HT1080 (cell line): ENCODE data around the gene SLC9C1. TPM values are rescaled to one million over a fixed set of nuclear protein-coding genes. Genes with fewer than 3 reads are reported as not detected.

ENCODE experiments used
- DNase-seq: peaks from one replicate; pipeline ENCODE4 v3.0.0-alpha.2; 2015; ENCODE audit warnings: low read depth
- polyA plus RNA-seq, 2 experiments: library from polyadenylated mRNA; depleted of rRNA; stranded (reverse); fragments of >200 nt; gene quantifications; 2 replicates each; pipeline ENCODE4 v1.2.3, GENCODE V29; 2015
- total RNA-seq: library from RNA; depleted of rRNA; stranded (reverse); fragments of >200 nt; shearing (Covaris generic); gene quantifications from 2 replicates; pipeline ENCODE4 v1.2.3, GENCODE V29; 2014; rRNA removed

Gene SLC9C1
- not detected in 2 replicates for total RNA-seq
- polyA plus RNA-seq (2015; cell fraction: cytosol; rRNA removed) = not detected in 2 replicates
- not detected in 2 replicates for polyA plus RNA-seq (2015; cell fraction: nucleus; rRNA removed)

GRCh38 chr3:112293368-112294321, at the start of gene SLC9C1:
Gene SLC9C1 (minus strand): TSS chr3:112294216. CDS start chr3:112286791, 7,425 bp downstream.
- peak; percentile 80 for DNase-seq

GRCh38 chr3:112341386-112341785, 47.4 kb upstream of the SLC9C1 start:
- DNase-seq = no peak

GRCh38 chr3:112339609-112340008, 45.6 kb upstream of the SLC9C1 start:
- no peak for DNase-seq

- no peak for DNase-seq
Observed at GRCh38 chr3:112339134-112339533, 45.1 kb upstream of the SLC9C1 start.

GRCh38 chr3:112338727-112339056, 44.7 kb upstream of the SLC9C1 start:
- no peak for DNase-seq

- DNase-seq = peak; percentile 29
Observed at GRCh38 chr3:112338021-112338726, 44.2 kb upstream of the SLC9C1 start.

- no peak for DNase-seq
Observed at GRCh38 chr3:112335434-112335781, 41.4 kb upstream of the SLC9C1 start.

- no peak for DNase-seq
Observed at GRCh38 chr3:112334691-112335433, 40.8 kb upstream of the SLC9C1 start.

GRCh38 chr3:112333381-112334317, 39.6 kb upstream of the SLC9C1 start:
- DNase-seq = no peak

- DNase-seq = no peak
Observed at GRCh38 chr3:112333002-112333380, 39.0 kb upstream of the SLC9C1 start, which contains the start of gene CD200. Gene CD200 (plus strand): TSS chr3:112333156. CDS start chr3:112333213, 57 bp downstream.

GRCh38 chr3:112331851-112332250, 37.8 kb upstream of the SLC9C1 start:
- no peak for DNase-seq

- DNase-seq = peak; percentile 62
Observed at GRCh38 chr3:112327371-112327951, 33.4 kb upstream of the SLC9C1 start.

GRCh38 chr3:112321867-112322652, 28.0 kb upstream of the SLC9C1 start:
- no peak for DNase-seq

- DNase-seq = no peak
Observed at GRCh38 chr3:112320691-112321090, 26.7 kb upstream of the SLC9C1 start.

- no peak for DNase-seq
Observed at GRCh38 chr3:112319516-112320276, 25.7 kb upstream of the SLC9C1 start.

- DNase-seq = no peak
Observed at GRCh38 chr3:112315791-112316190, 21.8 kb upstream of the SLC9C1 start.

- DNase-seq = no peak
Observed at GRCh38 chr3:112314649-112315048, 20.6 kb upstream of the SLC9C1 start.

GRCh38 chr3:112308151-112308911, 14.3 kb upstream of the SLC9C1 start:
- DNase-seq = no peak
